Mucosa of descending colon (tissue), 3 donors: ENCODE results near the gene PWWP2B. TPM values are rescaled to one million over a fixed set of nuclear protein-coding genes. Genes with fewer than 3 reads are reported as not detected.

Experiments used
- ATAC-seq: fragments of 200-7000 bp; cut with Tn5 transposase; one replicate; pipeline ENCODE4 v1.9.1; 2020; ENCODE audit warnings: mild to moderate bottlenecking, moderate library complexity
- DNase-seq, 3 donors: peaks; one replicate each; pipeline ENCODE4 v3.0.0-alpha.2; 2020
- H3K36me3 ChIP-seq: fragments of 200-600 bp; one replicate; pipeline ENCODE4 v1.8.0; 2021; ENCODE audit warnings: low read depth, mild to moderate bottlenecking
- H3K4me1 ChIP-seq: fragments of 200-600 bp; one replicate; pipeline ENCODE4 v1.8.0; 2021; ENCODE audit warnings: low read depth, mild to moderate bottlenecking
- H3K4me3 ChIP-seq: fragments of 200-600 bp; one replicate; pipeline ENCODE4 v1.8.0; 2021; ENCODE audit warnings: mild to moderate bottlenecking
- H3K9me3 ChIP-seq: fragments of 200-600 bp; one replicate; pipeline ENCODE4 v1.8.0; 2021; ENCODE audit warnings: mild to moderate bottlenecking
- intact Hi-C, 2 donors: fragments of 100-400 bp; cut with DNase I in 1 of 2; cut with micrococcal nuclease in 1 of 2; formaldehyde crosslinking; loops; one replicate each; pipeline versions ENCODE4 v1.11.0 to v1.11.1; 2022; cut with DNase I, micrococcal nuclease
- total RNA-seq, 3 donors: library from RNA; stranded (reverse); fragmentation: NEBNext Ultra II Directional in 2 of 3; extraction: Animal tissue kit (Norgen Biotek cat#: 25700) in 2 of 3; gene quantifications; one replicate each; pipeline versions ENCODE4 v1.2.1 to v1.2.4, GENCODE V29; 2021 to 2023
- TF ChIP-seq, protein P1 (sequence below): fragments of 200-600 bp; IDR thresholded peaks from one replicate; pipeline ENCODE4 v1.8.0; 2022; ENCODE audit warnings: antibody characterized with exemption, mild to moderate bottlenecking
- donor health status: DM: no; HTN: no; CAD: no; lungs with moderate emphysema.
- donor health status: DM: no; HTN: no; CAD: no.
- donor health status: DM: no; HTN: yes; CAD: no.

Gene PWWP2B
- total RNA-seq, 3 donors from 2014 or later = 37.7 to 55.6 (median 41.7) TPM

DNA sequence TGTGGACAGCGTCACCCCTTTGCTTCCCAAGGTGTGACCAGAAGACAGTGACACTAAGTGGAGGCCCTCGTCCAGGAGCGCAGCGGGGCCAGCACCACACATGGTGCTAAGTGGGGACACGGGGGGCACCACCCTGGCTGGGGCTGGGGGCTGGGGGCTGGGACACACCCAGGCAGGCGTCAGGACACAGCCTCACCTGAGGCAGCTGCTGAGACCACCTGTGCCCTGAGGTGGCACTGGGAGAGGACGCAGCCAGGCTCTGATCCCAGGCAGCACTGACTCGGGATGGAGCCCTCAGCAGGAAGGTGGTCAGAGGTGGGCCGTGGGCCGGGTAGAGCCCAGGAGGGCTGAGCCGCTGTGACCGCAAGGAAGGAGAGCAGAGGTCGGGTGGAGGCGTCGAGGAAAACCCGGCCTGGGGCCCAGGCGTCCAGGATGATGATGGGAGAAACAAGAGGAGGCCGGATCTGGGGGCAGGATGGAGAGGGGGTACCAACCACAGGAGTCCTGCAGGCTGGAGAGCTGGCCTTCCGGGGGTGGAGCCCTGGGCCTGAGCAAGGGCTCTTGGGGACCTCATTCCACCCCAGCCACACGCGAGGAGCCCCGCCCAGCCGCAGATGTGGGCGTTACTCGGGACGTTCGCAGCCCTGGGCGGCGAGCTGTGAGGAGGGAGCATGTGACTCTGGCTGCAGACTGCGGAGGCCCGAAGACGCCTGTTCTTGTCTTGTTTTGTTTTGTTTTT lies 42.5 kb upstream of the PWWP2B start:
- Histone ChIP-seq H3K4me3 (no peak overlapping the region), H3K4me1 (no peaks in the 10 kb centered on the region), H3K9me3 (no peaks in the 10 kb centered on the region), H3K36me3 (no peaks in the 10 kb centered on the region)
- TF ChIP-seq, protein P1, sequence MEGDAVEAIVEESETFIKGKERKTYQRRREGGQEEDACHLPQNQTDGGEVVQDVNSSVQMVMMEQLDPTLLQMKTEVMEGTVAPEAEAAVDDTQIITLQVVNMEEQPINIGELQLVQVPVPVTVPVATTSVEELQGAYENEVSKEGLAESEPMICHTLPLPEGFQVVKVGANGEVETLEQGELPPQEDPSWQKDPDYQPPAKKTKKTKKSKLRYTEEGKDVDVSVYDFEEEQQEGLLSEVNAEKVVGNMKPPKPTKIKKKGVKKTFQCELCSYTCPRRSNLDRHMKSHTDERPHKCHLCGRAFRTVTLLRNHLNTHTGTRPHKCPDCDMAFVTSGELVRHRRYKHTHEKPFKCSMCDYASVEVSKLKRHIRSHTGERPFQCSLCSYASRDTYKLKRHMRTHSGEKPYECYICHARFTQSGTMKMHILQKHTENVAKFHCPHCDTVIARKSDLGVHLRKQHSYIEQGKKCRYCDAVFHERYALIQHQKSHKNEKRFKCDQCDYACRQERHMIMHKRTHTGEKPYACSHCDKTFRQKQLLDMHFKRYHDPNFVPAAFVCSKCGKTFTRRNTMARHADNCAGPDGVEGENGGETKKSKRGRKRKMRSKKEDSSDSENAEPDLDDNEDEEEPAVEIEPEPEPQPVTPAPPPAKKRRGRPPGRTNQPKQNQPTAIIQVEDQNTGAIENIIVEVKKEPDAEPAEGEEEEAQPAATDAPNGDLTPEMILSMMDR = no peak
- peak in 1 of 3 donors; percentile 43 for DNase-seq
- intact Hi-C loops = loop anchor here (5.0 to 10.0 kb wide), 2 partner anchors 130 to 132 kb away; no protein-coding TSS in a partner anchor
- no peak for ATAC-seq

DNA sequence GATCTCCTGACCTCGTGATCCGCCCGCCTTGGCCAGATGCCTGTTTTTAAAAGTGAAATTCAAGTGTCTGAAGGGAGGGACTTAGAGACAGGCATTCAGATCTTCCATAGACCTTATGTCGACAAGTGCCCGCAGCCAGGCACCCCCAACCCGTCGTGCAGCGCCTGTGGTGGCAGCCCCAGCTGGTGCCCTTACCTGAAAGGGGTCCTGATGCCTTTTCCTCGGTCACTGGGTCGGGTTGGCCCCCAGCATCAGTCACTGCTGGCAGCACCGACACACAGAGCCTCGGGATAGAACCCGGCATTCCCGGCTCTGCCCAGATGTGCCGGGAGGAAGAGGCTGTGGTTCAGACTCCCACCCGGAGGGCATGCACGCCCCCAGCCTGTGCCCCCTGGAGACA lies 41.7 kb upstream of the PWWP2B start:
- peak in 1 of 3 donors; percentile 36 for DNase-seq
- H3K4me3 ChIP-seq = no peak overlapping the region
- TF ChIP-seq, protein P1 = no peak
- ATAC-seq = no peak
- H3K36me3 ChIP-seq = no peaks in the 10 kb centered on the region
- H3K9me3 ChIP-seq = no peaks in the 10 kb centered on the region
- H3K4me1 ChIP-seq = no peaks in the 10 kb centered on the region
- intact Hi-C loops = loop anchor here in 1 of 2 donors (10.0 kb wide), 1 partner anchor 130 kb away; no protein-coding TSS in a partner anchor

DNA sequence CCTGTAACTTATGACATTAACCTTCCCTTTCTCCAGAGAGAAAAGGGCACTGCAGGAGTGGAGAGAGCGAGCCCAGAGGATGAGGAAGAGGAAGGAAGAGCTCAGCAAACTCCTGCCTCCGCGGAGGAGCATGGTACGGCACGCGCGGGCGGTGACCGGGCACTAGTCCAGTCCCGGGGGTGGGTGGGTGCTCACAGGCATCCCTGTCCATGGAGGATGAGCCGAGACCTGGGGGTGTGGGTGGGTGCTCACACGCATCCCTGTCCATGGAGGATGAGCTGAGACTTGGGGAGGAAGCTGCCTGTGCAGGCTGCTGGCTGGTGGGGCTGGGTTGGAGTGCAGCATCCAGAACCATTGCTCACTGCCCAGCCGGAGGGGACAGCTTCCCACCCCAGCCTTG lies 41.2 kb upstream of the PWWP2B start:
- no peak for ATAC-seq
- intact Hi-C loops = loop anchor here in 1 of 2 donors (10.0 kb wide), 1 partner anchor 131 kb away; no protein-coding TSS in a partner anchor
- H3K4me3 ChIP-seq = no peak overlapping the region
- no peaks in the 10 kb centered on the region for H3K4me1 ChIP-seq
- H3K36me3 ChIP-seq = no peaks in the 10 kb centered on the region
- TF ChIP-seq, protein P1 = no peak
- peak in 1 of 3 donors; percentile 44 for DNase-seq
- no peaks in the 10 kb centered on the region for H3K9me3 ChIP-seq

DNA sequence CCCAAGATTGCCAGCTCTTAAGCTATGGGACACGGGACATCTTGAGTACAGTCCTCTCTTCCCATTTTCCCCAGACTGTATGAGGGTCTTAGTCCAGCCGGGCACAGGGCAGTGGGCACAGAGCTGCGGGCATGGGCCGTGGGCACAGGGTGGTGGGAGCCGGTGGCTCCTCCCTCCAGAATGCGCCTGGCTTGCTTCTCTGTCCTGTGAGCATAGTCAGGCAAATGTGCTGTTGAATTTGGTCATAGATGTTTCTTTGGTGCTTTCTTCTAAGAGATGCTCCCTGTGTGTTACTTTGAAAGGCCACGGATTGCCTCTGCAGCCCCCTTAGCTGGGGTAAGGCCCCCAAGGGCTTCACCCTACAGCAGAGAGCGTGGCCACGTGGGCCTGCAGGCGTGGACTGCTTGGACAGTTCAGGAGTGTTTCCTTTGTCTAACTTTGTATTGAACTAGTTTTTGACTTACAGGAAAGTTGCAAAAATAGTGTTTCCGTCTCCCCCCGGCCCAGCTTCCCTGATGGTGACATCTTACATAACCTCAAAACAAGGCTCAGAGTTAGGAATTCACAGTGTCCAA lies 40.3 kb upstream of the PWWP2B start:
- no peak overlapping the region for H3K4me3 ChIP-seq
- H3K4me1 ChIP-seq = no peaks in the 10 kb centered on the region
- intact Hi-C loops = loop anchor here in 1 of 2 donors (10.0 kb wide), 1 partner anchor 132 kb away; no protein-coding TSS in a partner anchor
- DNase-seq (no peak), ATAC-seq (no peak)
- H3K36me3 ChIP-seq = no peaks in the 10 kb centered on the region
- TF ChIP-seq, protein P1 = no peak
- H3K9me3 ChIP-seq = no peaks in the 10 kb centered on the region

DNA sequence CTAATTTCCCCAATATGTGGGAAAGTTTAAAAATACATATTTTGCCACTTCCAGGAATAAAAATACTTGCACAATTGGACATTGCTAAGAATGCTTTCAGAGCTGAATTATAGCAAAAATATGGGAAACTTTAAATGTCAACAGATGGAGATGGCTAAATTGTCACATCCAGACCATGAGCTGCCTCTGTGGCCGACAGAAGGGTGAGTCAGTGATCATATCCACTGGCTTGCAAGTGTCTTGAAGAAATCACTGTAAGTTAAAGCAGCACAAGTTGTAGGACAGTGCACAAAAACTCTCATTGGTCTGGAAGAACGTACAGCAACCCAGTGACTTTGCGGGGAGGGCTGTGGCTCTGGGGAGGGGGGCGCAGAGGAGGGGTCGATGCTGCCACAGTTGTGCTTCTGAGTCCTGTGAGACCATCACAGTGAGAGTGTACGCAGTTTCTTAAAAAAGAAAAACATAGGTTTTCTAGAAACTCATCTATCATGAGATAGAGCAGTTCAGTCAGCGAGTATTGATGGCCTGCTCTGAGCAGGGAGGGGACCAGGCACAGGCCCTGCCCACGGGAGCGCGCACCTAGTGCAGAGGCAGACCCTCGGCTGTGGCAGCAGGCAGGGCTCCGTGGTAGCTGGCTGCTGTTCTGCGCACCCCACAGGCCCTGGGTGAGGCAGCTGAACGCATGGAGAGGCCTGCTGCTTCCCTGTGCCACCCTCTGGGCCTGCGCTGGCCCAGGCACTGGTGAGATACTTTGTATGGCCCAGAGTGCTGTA lies 39.5 kb upstream of the PWWP2B start:
- ATAC-seq = no peak
- peak in 1 of 3 donors; percentile 29 for DNase-seq
- Histone ChIP-seq H3K4me1 (no peaks in the 10 kb centered on the region), H3K36me3 (no peaks in the 10 kb centered on the region), H3K4me3 (no peak overlapping the region), H3K9me3 (no peaks in the 10 kb centered on the region)
- TF ChIP-seq, protein P1 = no peak
- intact Hi-C loops = loop anchor here in 1 of 2 donors (10.0 kb wide), 1 partner anchor 133 kb away; no protein-coding TSS in a partner anchor
